Testis (tissue), 3 donors: ENCODE results near the gene LCP2. TPM values are rescaled to one million over a fixed set of nuclear protein-coding genes. Genes with fewer than 3 reads are reported as not detected.

ENCODE experiments used
- DNase-seq: peaks from one replicate; pipeline ENCODE4 v3.0.0-alpha.2; 2019
- H3K27ac ChIP-seq, 2 donors: fragments of 200-600 bp; sonication (generic); one replicate each; pipeline ENCODE4 v1.5.1; 2019
- H3K27me3 ChIP-seq: fragments of 200-600 bp; sonication (generic); one replicate; pipeline ENCODE4 v1.5.1; 2019
- H3K36me3 ChIP-seq: fragments of 200-600 bp; sonication (generic); one replicate; pipeline ENCODE4 v1.5.1; 2017; ENCODE audit warnings: low read depth; ENCODE audit errors: missing control alignments
- H3K4me1 ChIP-seq: fragments of 200-600 bp; sonication (generic); one replicate; pipeline ENCODE4 v1.5.1; 2019
- H3K4me3 ChIP-seq, 2 donors: fragments of 200-600 bp; sonication (generic); one replicate each; pipeline ENCODE4 v1.5.1; 2017 to 2019
- H3K9me3 ChIP-seq: fragments of 200-600 bp; sonication (generic); one replicate; pipeline ENCODE4 v1.5.1; 2017
- CTCF ChIP-seq, 3 experiments: fragments of 450-650 bp in 2 of 3; fragments of 200-600 bp in 1 of 3; sonication (generic) in 1 of 3; IDR thresholded peaks; one replicate each; pipeline ENCODE4 v1.5.1; 2016 to 2019; ENCODE audit warnings: antibody characterized with exemption in 3 of 3, mild to moderate bottlenecking in 2 of 3, moderate library complexity in 1 of 3
- POLR2A ChIP-seq: fragments of 450-650 bp; IDR thresholded peaks from one replicate; pipeline ENCODE4 v1.6.1; 2017; ENCODE audit warnings: antibody characterized with exemption, mild to moderate bottlenecking, moderate library complexity
- WGBS, 2 donors: methylation state at CpG; one replicate each; pipeline ENCODE4 v1.1.5; 2018; 5-methylcytosine and 5-hydroxymethylcytosine counted together
- intact Hi-C: fragments of 100-400 bp; cut with DNase I; formaldehyde crosslinking; loops from one replicate; pipeline ENCODE4 v1.15.1; 2023; ENCODE audit warnings: low total_unique reads
- polyA plus RNA-seq: library from polyadenylated mRNA; stranded (reverse); fragments of 350-450 nt; fragmentation: Illumina TruSeq; extraction: RNeasy Lipid Tissue Mini Kit (QIAGEN cat#74804); gene quantifications from one replicate; pipeline ENCODE4 v1.2.3, GENCODE V29; 2014; ENCODE audit warnings: low read depth, low replicate concordance; ENCODE audit not compliant: insufficient read depth
- total RNA-seq, 2 donors: library from RNA; depleted of rRNA; stranded (reverse); fragments of >200 nt; gene quantifications; one replicate each; pipeline ENCODE4 v1.2.3, GENCODE V29; 2016

The LCP2 gene
- total and polyA plus RNA-seq, 3 donors from 2014 or later: 8.6 to 14.2 (median 11.5) TPM

GRCh38 chr5:170226661-170227060 is 70.9 kb downstream of the LCP2 start:
- no peaks in the 10 kb centered on the region for H3K27me3 ChIP-seq
- H3K4me1 ChIP-seq: peaks cover 19% of the 10 kb centered on the region
- no peaks in the 10 kb centered on the region for H3K9me3 ChIP-seq
- no peak for TF ChIP-seq POLR2A
- 36 to 48% methylated on average over 2 of the region's 2 CpGs for WGBS, 2 donors
- H3K27ac ChIP-seq: peak overlapping the region; percentile 7 to 41
- no peaks in the 10 kb centered on the region for H3K36me3 ChIP-seq
- DNase-seq: peak; percentile 37
- H3K4me3 ChIP-seq: no peak overlapping the region
- intact Hi-C loops: loop anchor here (10.0 kb wide), 2 partner anchors 118 to 398 kb away; no protein-coding TSS in a partner anchor

- intact Hi-C loops: loop anchor here (10.0 kb wide), 2 partner anchors 119 to 399 kb away; no protein-coding TSS in a partner anchor
- 81 to 84% methylated on average over 9 of the region's 9 CpGs for WGBS, 2 donors
- peaks cover 19% of the 10 kb centered on the region for H3K4me1 ChIP-seq
Measured at GRCh38 chr5:170226129-170226615, 71.4 kb downstream of the LCP2 start.

DNA sequence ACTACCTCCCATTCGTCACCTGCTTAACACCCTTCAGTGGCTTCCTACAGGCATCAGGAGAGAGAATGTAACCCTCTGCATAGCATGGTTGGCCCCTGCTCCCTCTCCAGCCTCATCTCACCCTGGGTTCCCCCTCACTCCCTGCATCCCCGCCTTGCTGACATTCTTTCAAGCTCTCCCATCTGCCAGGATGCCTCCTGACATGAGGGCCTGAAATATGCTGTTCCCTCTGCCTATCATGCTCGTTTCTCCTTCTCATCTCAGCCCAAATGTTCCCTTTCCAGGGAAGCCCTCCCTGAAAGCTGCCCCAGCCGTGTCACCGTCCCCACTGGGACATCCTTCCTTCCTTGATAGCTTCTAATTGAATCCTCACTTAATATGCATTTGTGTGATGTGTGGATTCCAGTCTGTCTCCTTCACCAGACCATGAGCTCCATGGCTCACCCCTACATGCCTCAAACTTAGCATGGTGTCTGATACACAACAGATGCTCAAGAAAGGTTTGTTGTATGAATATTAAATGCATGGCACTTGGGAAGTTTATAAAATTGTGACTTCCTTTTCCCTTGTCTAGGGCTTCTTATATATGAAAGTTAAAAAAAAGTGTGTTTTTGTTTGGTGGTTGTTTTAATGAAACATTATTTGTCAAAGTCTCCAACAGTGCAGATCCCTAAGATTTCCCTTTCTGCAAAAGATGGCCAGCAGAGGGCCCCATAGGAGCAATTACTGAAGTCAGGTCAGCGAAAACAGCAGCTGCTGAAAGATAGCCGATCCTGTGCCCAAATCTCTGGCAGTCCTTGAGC is 72.0 kb downstream of the LCP2 start:
- TF ChIP-seq POLR2A: no peak
- TF ChIP-seq CTCF (IDR thresholded peaks at IDR 0.05): peak; percentile 73 to 86 (median 79)
- intact Hi-C loops: loop anchor here (10.0 kb wide), 2 partner anchors 119 to 399 kb away; no protein-coding TSS in a partner anchor
- DNase-seq: peak; percentile 92
- no peaks in the 10 kb centered on the region for H3K36me3 ChIP-seq
- H3K4me1 ChIP-seq: peaks cover 19% of the 10 kb centered on the region
- no peaks in the 10 kb centered on the region for H3K27me3 ChIP-seq
- 65 to 81% methylated on average over 5 to 7 of the region's 7 CpGs for WGBS, 2 donors
- no peaks in the 10 kb centered on the region for H3K9me3 ChIP-seq
- no peak overlapping the region for H3K4me3 ChIP-seq
- H3K27ac ChIP-seq: peak overlapping the region in 1 of 2 donors; percentile 41

More at GRCh38 chr5:170226129-170226615, 71.4 kb downstream of the LCP2 start:
- Histone ChIP-seq H3K4me3 (no peak overlapping the region), H3K27me3 (no peaks in the 10 kb centered on the region), H3K9me3 (no peaks in the 10 kb centered on the region), H3K27ac (peak overlapping the region in 1 of 2 donors; percentile 41), H3K36me3 (no peaks in the 10 kb centered on the region)
- no peak for DNase-seq
- TF ChIP-seq CTCF (IDR thresholded peaks at IDR 0.05) (no peak), POLR2A (no peak)

- H3K27ac ChIP-seq: no peak overlapping the region
Measured at GRCh38 chr5:170223906-170224305, 73.7 kb downstream of the LCP2 start.

More at GRCh38 chr5:170223906-170224305, 73.7 kb downstream of the LCP2 start:
- no peak for TF ChIP-seq CTCF (IDR thresholded peaks at IDR 0.05)
- no peak for TF ChIP-seq POLR2A
- Histone ChIP-seq H3K36me3 (no peaks in the 10 kb centered on the region), H3K4me3 (no peak overlapping the region), H3K27me3 (no peaks in the 10 kb centered on the region), H3K4me1 (peaks cover 14% of the 10 kb centered on the region), H3K9me3 (no peaks in the 10 kb centered on the region)
- intact Hi-C loops: loop anchor here (5.0 to 10.0 kb wide), 3 partner anchors 121 to 401 kb away; no protein-coding TSS in a partner anchor
- DNase-seq: no peak
- 85 to 92% methylated on average over 5 of the region's 5 CpGs for WGBS, 2 donors
